Endothelial cell of umbilical vein (primary cell): ENCODE results near the gene TEK. TPM values are rescaled to one million over a fixed set of nuclear protein-coding genes. Genes with fewer than 3 reads are reported as not detected.

Source experiments
- BruUV-seq: library from RNA; stranded (reverse); fragments of 400-500 nt; replicated peaks from 2 replicates; lab custom pipeline; 2021; lab: Mats Ljungman, UMichigan
- CTCF ChIA-PET: fragments of 300-600, 350-600 bp; sonication (Branson Sonifier 250); formaldehyde crosslinking; loops from one replicate; lab custom pipeline; 2021; ENCODE audit warnings: antibody characterized with exemption, inconsistent platforms; lab: Charles Lee
- POLR2A ChIA-PET: fragments of 300-600, 350-600 bp; sonication (Branson Sonifier 250); formaldehyde crosslinking; loops from one replicate; lab custom pipeline; 2021; ENCODE audit warnings: antibody characterized with exemption, inconsistent platforms; lab: Charles Lee
- DNase-seq: peaks from one replicate; pipeline ENCODE4 v3.0.0-alpha.2; 2011; ENCODE audit warnings: low read depth, low spot score
- FAIRE-seq: peaks from 2 replicates; lab custom pipeline; 2011; peaks lifted over from hg19 to GRCh38; lab: Jason Lieb, UNC
- H2AFZ ChIP-seq: 2 replicates; pipeline ENCODE4 v1.6.0; 2012; ENCODE audit warnings: low read depth, low read length, control low read depth, inconsistent platforms
- H3K27ac ChIP-seq: 2 replicates; pipeline ENCODE4 v1.5.1; 2011; ENCODE audit warnings: low read depth, mild to moderate bottlenecking, control low read depth, low read length, moderate library complexity; ENCODE audit not compliant: insufficient read depth
- H3K27me3 ChIP-seq, 2 experiments: 2 replicates each; pipeline versions ENCODE4 v1.6.0 to v1.6.1; 2011; ENCODE audit warnings: low read length in 2 of 2, mixed read lengths in 1 of 2; ENCODE audit not compliant: control insufficient read depth in 2 of 2, insufficient read depth in 2 of 2
- H3K36me3 ChIP-seq, 2 experiments: 2 replicates in 1 of 2; 3 replicates in 1 of 2; pipeline ENCODE4 v1.5.1; 2011; ENCODE audit warnings: low read length in 2 of 2, mild to moderate bottlenecking in 1 of 2, moderate library complexity in 1 of 2; ENCODE audit not compliant: control insufficient read depth in 2 of 2, insufficient read depth in 2 of 2; ENCODE audit errors: extremely low read depth in 1 of 2
- H3K4me1 ChIP-seq: 3 replicates; pipeline ENCODE4 v1.5.1; 2011; ENCODE audit warnings: mild to moderate bottlenecking, low read length; ENCODE audit not compliant: control insufficient read depth, insufficient read depth; ENCODE audit errors: extremely low read depth
- H3K4me2 ChIP-seq: 2 replicates; pipeline ENCODE4 v1.6.1; 2011; ENCODE audit warnings: low read length, control low read depth, mixed read lengths; ENCODE audit not compliant: insufficient read depth
- H3K4me3 ChIP-seq, 3 experiments: fragments of 200-600 bp in 1 of 3; sonication (generic), shearing (Covaris generic) in 1 of 3; replicated peaks in 1 of 3; 2 replicates each; pipeline ENCODE4 v1.5.1; 2011 to 2016; ENCODE audit warnings: control low read depth in 3 of 3, low read length in 3 of 3, mild to moderate bottlenecking in 2 of 3, inconsistent platforms in 1 of 3, low read depth in 1 of 3, moderate library complexity in 1 of 3; ENCODE audit not compliant: insufficient read depth in 1 of 3
- H3K79me2 ChIP-seq: 2 replicates; pipeline ENCODE4 v1.6.0; 2012; ENCODE audit warnings: low read length, inconsistent platforms; ENCODE audit not compliant: control insufficient read depth, insufficient read depth
- H3K9ac ChIP-seq: replicated peaks from 2 replicates; pipeline ENCODE3; 2011; ENCODE audit warnings: low read length, control low read depth; ENCODE audit not compliant: insufficient read depth; ENCODE audit errors: extremely low read depth
- H3K9me1 ChIP-seq: replicated peaks from 3 replicates; pipeline ENCODE4 v1.6.0; 2011; ENCODE audit warnings: mild to moderate bottlenecking, low read length; ENCODE audit not compliant: control insufficient read depth, insufficient read depth; ENCODE audit errors: extremely low read depth
- H3K9me3 ChIP-seq: replicated peaks from 2 replicates; pipeline ENCODE4 v1.5.1; 2012; ENCODE audit warnings: low read length, inconsistent platforms; ENCODE audit not compliant: control insufficient read depth, insufficient read depth
- H4K20me1 ChIP-seq: replicated peaks from 2 replicates; pipeline ENCODE3; 2011; ENCODE audit warnings: mild to moderate bottlenecking, low read length; ENCODE audit not compliant: control insufficient read depth, insufficient read depth; ENCODE audit errors: extremely low read depth
- EZH2 ChIP-seq: IDR thresholded peaks from 2 replicates; pipeline ENCODE4 v1.6.1; 2012; ENCODE audit warnings: borderline replicate concordance, low read depth, mild to moderate bottlenecking, moderate library complexity, low read length, inconsistent platforms; ENCODE audit not compliant: severe bottlenecking
- FOS ChIP-seq: IDR thresholded peaks from 2 replicates; pipeline ENCODE4 v1.6.1; 2011; ENCODE audit warnings: mild to moderate bottlenecking, low read length, moderate library complexity, borderline replicate concordance; ENCODE audit not compliant: insufficient read depth
- GATA2 ChIP-seq: IDR thresholded peaks from 2 replicates; pipeline ENCODE4 v1.7.0; 2011; ENCODE audit warnings: low read depth, mild to moderate bottlenecking, moderate library complexity, mixed read lengths, low read length; ENCODE audit not compliant: insufficient read length, insufficient read depth
- JUN ChIP-seq: IDR thresholded peaks from 2 replicates; pipeline ENCODE4 v1.6.1; 2011; ENCODE audit warnings: borderline replicate concordance, low read depth; ENCODE audit not compliant: insufficient read length, insufficient read depth
- MYC ChIP-seq: IDR thresholded peaks from one replicate; pipeline ENCODE4 v1.6.1; 2011; ENCODE audit warnings: mild to moderate bottlenecking, low read depth, low read length
- POLR2A ChIP-seq: IDR thresholded peaks from 2 replicates; pipeline ENCODE4 v1.6.1; 2012; ENCODE audit warnings: low read depth, mild to moderate bottlenecking, control low read depth, low read length
- POLR2AphosphoS5 ChIP-seq: IDR thresholded peaks from 2 replicates; pipeline ENCODE4 v1.6.1; 2012; ENCODE audit warnings: low read depth, mild to moderate bottlenecking, control low read depth, low read length, moderate library complexity; ENCODE audit not compliant: insufficient read depth
- dilution Hi-C: fragments of 300-500 bp; cut with MboI; formaldehyde crosslinking; loops from one replicate; pipeline ENCODE4 v1.15.0; 2019; ENCODE audit warnings: low sequenced_read_pairs; ENCODE audit not compliant: extremely low pct_ligation_motif_present
- intact Hi-C: fragments of 100-400 bp; cut with micrococcal nuclease; formaldehyde crosslinking; loops from one replicate; pipeline ENCODE4 v1.10.0; 2022
- polyA plus RNA-seq, 4 experiments: library from polyadenylated mRNA; depleted of rRNA in 3 of 4; stranded (reverse) in 3 of 4; unstranded in 1 of 4; fragments of >200 nt; gene quantifications; 2 replicates each; pipeline versions ENCODE4 v1.2.1 to v1.2.3, GENCODE V29; 2011 to 2012; ENCODE audit warnings: missing spikeins in 1 of 4
- total RNA-seq: library from RNA; stranded (reverse); gene quantifications from 2 replicates; pipeline ENCODE4 v1.2.3, GENCODE V29; 2021
- TF ChIP-seq, protein P1 (sequence below), 2 donors: IDR thresholded peaks; 1 replicate in 1 of 2; 2 replicates in 1 of 2; pipeline ENCODE4 v1.5.1; 2011; ENCODE audit warnings: low read length in 2 of 2, mild to moderate bottlenecking in 2 of 2, moderate library complexity in 2 of 2, control low read depth in 1 of 2, inconsistent platforms in 1 of 2, low read depth in 1 of 2; ENCODE audit not compliant: insufficient read depth in 1 of 2; ENCODE audit errors: extremely low read depth in 1 of 2
- TF ChIP-seq, protein P2 (sequence below): IDR thresholded peaks from 2 replicates; pipeline ENCODE4 v1.6.1; 2011; ENCODE audit not compliant: insufficient read depth, insufficient read length

Gene TEK
- total and polyA plus RNA-seq, 2 donors (not counting 3 experiments of a cell fraction or from before 2014, with no cell fraction given) = 26.9 to 44.1 TPM

- intact Hi-C loops (no loop called here), dilution Hi-C loops (no loop called here)
- no peaks in the 10 kb centered on the region for H3K9me3 ChIP-seq
- DNase-seq (no peak), FAIRE-seq (no peak)
- H3K27ac ChIP-seq = no peak overlapping the region
- no peak for TF ChIP-seq POLR2AphosphoS5
- BruUV-seq = no TSS peak
- no peaks in the 10 kb centered on the region for H4K20me1 ChIP-seq
- no peak overlapping the region for H2AFZ ChIP-seq
- H3K4me1 ChIP-seq = peaks cover 9% of the 10 kb centered on the region
- ChIA-PET POLR2A (no interaction called here), CTCF (interaction anchor here (1.2 kb wide), 1 partner anchor 13 kb away, joined by 4 read pairs; no protein-coding TSS in a partner anchor)
- no peak overlapping the region for H3K9ac ChIP-seq
- H3K79me2 ChIP-seq = peaks cover 34% of the 10 kb centered on the region
- no peak overlapping the region for H3K4me3 ChIP-seq
- no peaks in the 10 kb centered on the region for H3K27me3 ChIP-seq
- H3K4me2 ChIP-seq = no peak overlapping the region
- no peaks in the 10 kb centered on the region for H3K36me3 ChIP-seq
- no peaks in the 10 kb centered on the region for H3K9me1 ChIP-seq
Observed at GRCh38 chr9:27131731-27132130, 22.7 kb downstream of the TEK start.

DNA sequence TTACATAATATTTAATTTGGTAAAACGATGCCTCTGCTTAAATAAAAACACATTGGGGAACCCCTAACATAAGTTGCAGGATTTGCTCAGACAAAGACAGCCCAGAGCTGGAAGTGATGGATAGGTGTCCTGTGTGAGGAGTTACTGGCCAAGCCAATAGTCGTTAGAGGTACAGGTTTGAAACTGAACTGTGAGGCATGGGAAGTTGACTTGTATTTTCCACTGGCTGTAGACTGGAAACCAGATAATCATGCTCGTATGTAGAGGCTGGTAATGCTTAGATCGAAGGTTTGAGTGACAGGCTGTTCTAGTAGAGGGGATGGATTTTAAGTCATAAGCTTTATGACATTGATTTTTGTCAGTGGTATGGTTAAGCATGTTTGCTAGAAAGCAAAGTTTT lies 24.8 kb downstream of the TEK start:
- H3K4me2 ChIP-seq = no peak overlapping the region
- no peaks in the 10 kb centered on the region for H3K36me3 ChIP-seq
- ChIA-PET POLR2A (interaction anchor here (0.5 kb wide), 1 partner anchor 9 kb away, joined by 3 read pairs; no protein-coding TSS in a partner anchor), CTCF (interaction anchor here (0.6 to 1.1 kb wide), 2 partner anchors 9 to 87 kb away, joined by 3 read pairs; no protein-coding TSS in a partner anchor)
- no peaks in the 10 kb centered on the region for H3K9me1 ChIP-seq
- no peaks in the 10 kb centered on the region for H3K9me3 ChIP-seq
- TF ChIP-seq FOS (no peak), GATA2 (no peak), MYC (no peak), EZH2 (no peak), POLR2AphosphoS5 (no peak), POLR2A (no peak), JUN (no peak)
- TF ChIP-seq, protein P1, sequence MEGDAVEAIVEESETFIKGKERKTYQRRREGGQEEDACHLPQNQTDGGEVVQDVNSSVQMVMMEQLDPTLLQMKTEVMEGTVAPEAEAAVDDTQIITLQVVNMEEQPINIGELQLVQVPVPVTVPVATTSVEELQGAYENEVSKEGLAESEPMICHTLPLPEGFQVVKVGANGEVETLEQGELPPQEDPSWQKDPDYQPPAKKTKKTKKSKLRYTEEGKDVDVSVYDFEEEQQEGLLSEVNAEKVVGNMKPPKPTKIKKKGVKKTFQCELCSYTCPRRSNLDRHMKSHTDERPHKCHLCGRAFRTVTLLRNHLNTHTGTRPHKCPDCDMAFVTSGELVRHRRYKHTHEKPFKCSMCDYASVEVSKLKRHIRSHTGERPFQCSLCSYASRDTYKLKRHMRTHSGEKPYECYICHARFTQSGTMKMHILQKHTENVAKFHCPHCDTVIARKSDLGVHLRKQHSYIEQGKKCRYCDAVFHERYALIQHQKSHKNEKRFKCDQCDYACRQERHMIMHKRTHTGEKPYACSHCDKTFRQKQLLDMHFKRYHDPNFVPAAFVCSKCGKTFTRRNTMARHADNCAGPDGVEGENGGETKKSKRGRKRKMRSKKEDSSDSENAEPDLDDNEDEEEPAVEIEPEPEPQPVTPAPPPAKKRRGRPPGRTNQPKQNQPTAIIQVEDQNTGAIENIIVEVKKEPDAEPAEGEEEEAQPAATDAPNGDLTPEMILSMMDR (IDR thresholded peaks at IDR 0.05; ENCODE audit: extremely low read depth in 1 of 2, insufficient read depth in 1 of 2, low read depth in 1 of 2, low read length in 2 of 2) = no peak
- TF ChIP-seq, protein P2, sequence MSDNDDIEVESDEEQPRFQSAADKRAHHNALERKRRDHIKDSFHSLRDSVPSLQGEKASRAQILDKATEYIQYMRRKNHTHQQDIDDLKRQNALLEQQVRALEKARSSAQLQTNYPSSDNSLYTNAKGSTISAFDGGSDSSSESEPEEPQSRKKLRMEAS = no peak
- BruUV-seq = no TSS peak
- H3K4me1 ChIP-seq = peaks cover 9% of the 10 kb centered on the region
- no peak for DNase-seq
- intact Hi-C loops (no loop called here), dilution Hi-C loops (no loop called here)
- no peak overlapping the region for H3K9ac ChIP-seq
- H4K20me1 ChIP-seq = no peaks in the 10 kb centered on the region
- H3K79me2 ChIP-seq = peaks cover 34% of the 10 kb centered on the region
- no peak for FAIRE-seq
- H2AFZ ChIP-seq = no peak overlapping the region
- H3K4me3 ChIP-seq = no peak overlapping the region
- H3K27me3 ChIP-seq = no peaks in the 10 kb centered on the region
- no peak overlapping the region for H3K27ac ChIP-seq
